Lower leg skin (tissue), 4 donors: ENCODE data around the gene ANTXR1. TPM values are rescaled to one million over a fixed set of nuclear protein-coding genes. Genes with fewer than 3 reads are reported as not detected.

Experiments used
- DNase-seq, 2 donors: peaks; one replicate each; pipeline ENCODE4 v3.0.0-alpha.2; 2019; ENCODE audit warnings: low spot score in 2 of 2
- H3K4me3 ChIP-seq: fragments of 200-600 bp; sonication (generic); 2 replicates; pipeline ENCODE4 v1.5.1; 2017; ENCODE audit warnings: mild to moderate bottlenecking, low read depth; ENCODE audit not compliant: poor library complexity, severe bottlenecking
- CTCF ChIP-seq, 3 donors: fragments of 450-650 bp; IDR thresholded peaks; one replicate each; pipeline ENCODE4 v1.5.1; 2016; ENCODE audit warnings: antibody characterized with exemption in 3 of 3, mild to moderate bottlenecking in 3 of 3, moderate library complexity in 2 of 3
- POLR2A ChIP-seq, 2 donors: fragments of 450-650 bp; IDR thresholded peaks; one replicate each; pipeline ENCODE4 v1.6.1; 2016 to 2017; ENCODE audit warnings: antibody characterized with exemption in 2 of 2, mild to moderate bottlenecking in 1 of 2, moderate library complexity in 1 of 2
- WGBS, 2 donors: methylation state at CpG; one replicate each; pipeline ENCODE4 v1.1.5; 2018; 5-methylcytosine and 5-hydroxymethylcytosine counted together
- intact Hi-C: fragments of 100-400 bp; cut with DNase I; formaldehyde crosslinking; loops from one replicate; pipeline ENCODE4 v1.15.0; 2023; ENCODE audit warnings: low total_unique reads
- total RNA-seq, 4 donors: library from RNA; depleted of rRNA; stranded (reverse); fragments of >200 nt; gene quantifications; one replicate each; pipeline ENCODE4 v1.1.0, GENCODE V29; 2016

Gene ANTXR1
- total RNA-seq, 4 donors from 2014 or later, result 43.3 to 56.7 (median 52.7) TPM

- TF ChIP-seq POLR2A (IDR thresholded peaks at IDR 0.05) (no peak), CTCF (IDR thresholded peaks at IDR 0.05) (no peak)
- no peak overlapping the region for H3K4me3 ChIP-seq
- WGBS, 2 donors, result 51 to 64% methylated on average over 3 of the region's 3 CpGs
- DNase-seq, result no peak
- intact Hi-C loops, result no loop called here
Measured at GRCh38 chr2:69211048-69211447, 198.1 kb downstream of the ANTXR1 start.

GRCh38 chr2:69211686-69212085, 198.7 kb downstream of the ANTXR1 start:
- intact Hi-C loops, result no loop called here
- DNase-seq, result no peak
- H3K4me3 ChIP-seq, result no peak overlapping the region
- TF ChIP-seq POLR2A (IDR thresholded peaks at IDR 0.05) (no peak), CTCF (IDR thresholded peaks at IDR 0.05) (no peak)
- 90 to 92% methylated on average over 5 of the region's 5 CpGs for WGBS, 2 donors

GRCh38 chr2:69212238-69213028, 199.5 kb downstream of the ANTXR1 start:
- DNase-seq, result no peak
- no peak overlapping the region for H3K4me3 ChIP-seq
- intact Hi-C loops, result no loop called here
- TF ChIP-seq POLR2A (IDR thresholded peaks at IDR 0.05), result no peak
- no peak for TF ChIP-seq CTCF (IDR thresholded peaks at IDR 0.05)
- 88 to 97% methylated on average over 4 of the region's 4 CpGs for WGBS, 2 donors

- 22 to 37% methylated on average over 4 of the region's 4 CpGs for WGBS, 2 donors
- H3K4me3 ChIP-seq, result no peak overlapping the region
- intact Hi-C loops, result no loop called here
- TF ChIP-seq POLR2A (IDR thresholded peaks at IDR 0.05) (no peak), CTCF (IDR thresholded peaks at IDR 0.05) (no peak)
- DNase-seq, result no peak
Measured at GRCh38 chr2:69213201-69213600, 200.2 kb downstream of the ANTXR1 start.

- 58 to 61% methylated on average over 4 of the region's 4 CpGs for WGBS, 2 donors
- no peak overlapping the region for H3K4me3 ChIP-seq
- intact Hi-C loops, result no loop called here
- DNase-seq, result no peak
- TF ChIP-seq POLR2A (IDR thresholded peaks at IDR 0.05), result no peak
Measured at GRCh38 chr2:69213782-69214181, 200.8 kb downstream of the ANTXR1 start.

- 52 to 62% methylated on average over 5 of the region's 5 CpGs for WGBS, 2 donors
- TF ChIP-seq POLR2A (IDR thresholded peaks at IDR 0.05) (no peak), CTCF (IDR thresholded peaks at IDR 0.05) (no peak)
- no peak overlapping the region for H3K4me3 ChIP-seq
- no peak for DNase-seq
- intact Hi-C loops, result no loop called here
Measured at GRCh38 chr2:69214898-69215297, 201.9 kb downstream of the ANTXR1 start.
